ENCODE data around the gene DCD. TPM values are rescaled to one million over a fixed set of nuclear protein-coding genes. Genes with fewer than 3 reads are reported as not detected.

DCD gene
- total and polyA plus RNA-seq, 2 of the 8 experiments (the other 6 are each of a cell fraction or from before 2014, with no cell fraction given): not detected

DNA sequence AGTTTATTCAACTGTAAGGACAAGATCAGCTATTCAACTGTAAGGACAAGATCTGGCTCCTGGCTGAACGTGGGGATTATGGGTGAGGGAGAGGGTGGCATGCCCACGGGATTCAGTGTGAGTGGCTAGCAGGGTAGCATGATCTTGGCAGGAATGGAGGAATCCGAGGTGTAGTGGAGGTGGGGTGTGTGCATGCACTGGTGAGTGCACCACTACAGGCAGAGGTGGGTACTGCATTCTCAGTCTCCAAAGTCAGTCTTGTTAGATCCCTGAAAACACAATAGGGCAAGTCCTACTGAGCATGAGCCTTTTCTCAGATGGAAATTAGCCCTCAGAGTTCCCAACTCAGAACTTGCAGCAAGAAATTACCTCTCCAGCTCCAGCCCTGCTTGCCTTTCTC is 32.2 kb upstream of the DCD start (continued):
- TF ChIP-seq, protein P1, sequence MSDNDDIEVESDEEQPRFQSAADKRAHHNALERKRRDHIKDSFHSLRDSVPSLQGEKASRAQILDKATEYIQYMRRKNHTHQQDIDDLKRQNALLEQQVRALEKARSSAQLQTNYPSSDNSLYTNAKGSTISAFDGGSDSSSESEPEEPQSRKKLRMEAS (IDR thresholded peaks at IDR 0.05): no peak
- TF ChIP-seq FOSL1 (IDR thresholded peaks at IDR 0.05; ENCODE audit: insufficient read depth, low read depth, low read length) (no peak), JUND (IDR thresholded peaks at IDR 0.05; ENCODE audit: low read length) (no peak), KDM5A (IDR thresholded peaks at IDR 0.05; ENCODE audit: low read length) (no peak), CREB1 (IDR thresholded peaks at IDR 0.05) (no peak), POU5F1 (IDR thresholded peaks at IDR 0.05; ENCODE audit: low read depth, low read length) (no peak), TEAD4 (IDR thresholded peaks at IDR 0.05; ENCODE audit: low read depth, low read length) (0 out of 2 replicates have a peak, but pooled peaks have one; percentile 40), KDM4A (IDR thresholded peaks at IDR 0.05; ENCODE audit: low read depth, low read length, severe bottlenecking) (no peak), SP2 (IDR thresholded peaks at IDR 0.05; ENCODE audit: low read length) (no peak), ZNF274 (IDR thresholded peaks at IDR 0.05; ENCODE audit: borderline replicate concordance, extremely low read depth, low read length) (no peak), CTCF (IDR thresholded peaks at IDR 0.05; ENCODE audit: control extremely low read depth in 1 of 3, insufficient read depth in 1 of 3, low read depth in 1 of 3, low read length in 3 of 3) (peak; percentile 46 to 92 (median 83)), KDM1A (IDR thresholded peaks at IDR 0.05; ENCODE audit: borderline replicate concordance, low read length) (no peak), ATF3 (IDR thresholded peaks at IDR 0.05; ENCODE audit: insufficient read depth, low read depth, low read length) (no peak), HDAC6 (IDR thresholded peaks at IDR 0.05; ENCODE audit: low read depth, low read length) (no peak), CHD2 (IDR thresholded peaks at IDR 0.05; ENCODE audit: low read length) (no peak), CBX8 (IDR thresholded peaks at IDR 0.05; ENCODE audit: borderline replicate concordance, low read depth, low read length) (no peak)
- TF ChIP-seq, protein P2, sequence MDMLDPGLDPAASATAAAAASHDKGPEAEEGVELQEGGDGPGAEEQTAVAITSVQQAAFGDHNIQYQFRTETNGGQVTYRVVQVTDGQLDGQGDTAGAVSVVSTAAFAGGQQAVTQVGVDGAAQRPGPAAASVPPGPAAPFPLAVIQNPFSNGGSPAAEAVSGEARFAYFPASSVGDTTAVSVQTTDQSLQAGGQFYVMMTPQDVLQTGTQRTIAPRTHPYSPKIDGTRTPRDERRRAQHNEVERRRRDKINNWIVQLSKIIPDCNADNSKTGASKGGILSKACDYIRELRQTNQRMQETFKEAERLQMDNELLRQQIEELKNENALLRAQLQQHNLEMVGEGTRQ (IDR thresholded peaks at IDR 0.05; ENCODE audit: low read length): no peak
